OCI-LY3 (cell line): ENCODE results near the gene GABARAP.

ENCODE experiments used
- H2AFZ ChIP-seq: fragments of 200-600, 300-600 bp; shearing (Covaris generic); 2 replicates; pipeline ENCODE4 v1.6.0; 2014; ENCODE audit warnings: antibody characterized with exemption, low read depth, low read length
- H3K27ac ChIP-seq: fragments of 200-600, 300-600 bp; sonication (generic); 2 replicates; pipeline ENCODE4 v1.5.1; 2014; ENCODE audit warnings: mild to moderate bottlenecking, low read length, moderate library complexity, mixed read lengths
- H3K27me3 ChIP-seq: fragments of 200-600, 300-600 bp; sonication (generic); 2 replicates; pipeline ENCODE4 v1.6.1; 2014; ENCODE audit warnings: low read depth, low read length, mixed read lengths
- H3K36me3 ChIP-seq: fragments of 200-600, 300-600 bp; sonication (generic); replicated peaks from 2 replicates; pipeline ENCODE3; 2014; ENCODE audit warnings: low read depth, low read length, mixed read lengths
- H3K4me1 ChIP-seq: fragments of 300-600, 200-600 bp; sonication (generic); 2 replicates; pipeline ENCODE4 v1.6.1; 2014; ENCODE audit warnings: low read length, mixed read lengths
- H3K4me2 ChIP-seq: fragments of 200-600, 300-600 bp; sonication (generic); 2 replicates; pipeline ENCODE4 v1.6.1; 2014; ENCODE audit warnings: low read length, mixed read lengths
- H3K4me3 ChIP-seq: fragments of 300-600, 200-600 bp; sonication (generic); 2 replicates; pipeline ENCODE4 v1.5.1; 2014; ENCODE audit warnings: antibody characterized with exemption, mild to moderate bottlenecking, low read length, moderate library complexity
- H3K79me2 ChIP-seq: fragments of 300-600, 200-600 bp; shearing (Covaris generic); 2 replicates; pipeline ENCODE4 v1.6.1; 2014; ENCODE audit warnings: mild to moderate bottlenecking, low read length, mixed read lengths
- H3K9ac ChIP-seq: fragments of 300-600, 200-600 bp; shearing (Covaris generic); 2 replicates; pipeline ENCODE4 v1.6.0; 2014; ENCODE audit warnings: mild to moderate bottlenecking, low read length, moderate library complexity
- H3K9me3 ChIP-seq: fragments of 200-600, 300-600 bp; shearing (Covaris generic); 2 replicates; pipeline ENCODE4 v1.6.1; 2014; ENCODE audit warnings: low read length, mixed read lengths; ENCODE audit not compliant: insufficient read depth
- H4K20me1 ChIP-seq: fragments of 200-600, 300-600 bp; sonication (generic); 2 replicates; pipeline ENCODE4 v1.6.1; 2016; ENCODE audit warnings: low read length, mixed read lengths; ENCODE audit not compliant: insufficient read depth
- EZH2phosphoT487 ChIP-seq: fragments of 200-600 bp; shearing (Covaris generic); IDR thresholded peaks from 2 replicates; pipeline ENCODE4 v1.6.1; 2018; ENCODE audit warnings: antibody characterized with exemption, mixed run types, low read depth
- TF ChIP-seq, protein P1 (sequence below): fragments of 200-600, 300-600 bp; sonication (generic); IDR thresholded peaks from 2 replicates; pipeline ENCODE4 v1.5.1; 2014; ENCODE audit warnings: antibody characterized with exemption, low read length, low read depth

The GABARAP gene

DNA sequence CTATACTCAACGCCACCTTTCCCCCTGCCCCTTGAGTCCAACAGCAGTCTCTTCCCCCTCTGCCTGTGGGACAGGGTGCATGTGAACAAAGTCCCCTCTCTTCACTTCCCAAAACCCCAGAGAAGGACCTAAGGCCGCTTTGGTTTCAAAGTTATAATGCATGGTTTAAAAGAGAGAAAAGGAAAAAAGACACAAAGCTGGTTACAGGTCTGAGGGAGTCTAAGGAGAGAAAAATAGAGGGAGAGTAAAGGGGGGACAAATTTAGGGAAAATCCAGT is 1.1 kb upstream of the GABARAP start:
- H3K79me2 ChIP-seq: peaks cover 49% of the 10 kb centered on the region
- no peak overlapping the region for H2AFZ ChIP-seq
- H3K36me3 ChIP-seq: peaks cover 2% of the 10 kb centered on the region
- H3K9ac ChIP-seq: peak overlapping the region; percentile 89; the same call in 1 of the 2 replicates
- H4K20me1 ChIP-seq: no peaks in the 10 kb centered on the region
- peak overlapping the region; percentile 94 for H3K4me3 ChIP-seq
- H3K9me3 ChIP-seq: no peaks in the 10 kb centered on the region
- peak overlapping the region; percentile 96 for H3K4me2 ChIP-seq
- TF ChIP-seq, protein P1, sequence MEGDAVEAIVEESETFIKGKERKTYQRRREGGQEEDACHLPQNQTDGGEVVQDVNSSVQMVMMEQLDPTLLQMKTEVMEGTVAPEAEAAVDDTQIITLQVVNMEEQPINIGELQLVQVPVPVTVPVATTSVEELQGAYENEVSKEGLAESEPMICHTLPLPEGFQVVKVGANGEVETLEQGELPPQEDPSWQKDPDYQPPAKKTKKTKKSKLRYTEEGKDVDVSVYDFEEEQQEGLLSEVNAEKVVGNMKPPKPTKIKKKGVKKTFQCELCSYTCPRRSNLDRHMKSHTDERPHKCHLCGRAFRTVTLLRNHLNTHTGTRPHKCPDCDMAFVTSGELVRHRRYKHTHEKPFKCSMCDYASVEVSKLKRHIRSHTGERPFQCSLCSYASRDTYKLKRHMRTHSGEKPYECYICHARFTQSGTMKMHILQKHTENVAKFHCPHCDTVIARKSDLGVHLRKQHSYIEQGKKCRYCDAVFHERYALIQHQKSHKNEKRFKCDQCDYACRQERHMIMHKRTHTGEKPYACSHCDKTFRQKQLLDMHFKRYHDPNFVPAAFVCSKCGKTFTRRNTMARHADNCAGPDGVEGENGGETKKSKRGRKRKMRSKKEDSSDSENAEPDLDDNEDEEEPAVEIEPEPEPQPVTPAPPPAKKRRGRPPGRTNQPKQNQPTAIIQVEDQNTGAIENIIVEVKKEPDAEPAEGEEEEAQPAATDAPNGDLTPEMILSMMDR: no peak
- TF ChIP-seq EZH2phosphoT487: no peak
- H3K27me3 ChIP-seq: no peaks in the 10 kb centered on the region
- peaks cover 23% of the 10 kb centered on the region for H3K4me1 ChIP-seq
- peak overlapping the region; percentile 86; the same call in 1 of the 2 replicates for H3K27ac ChIP-seq

DNA sequence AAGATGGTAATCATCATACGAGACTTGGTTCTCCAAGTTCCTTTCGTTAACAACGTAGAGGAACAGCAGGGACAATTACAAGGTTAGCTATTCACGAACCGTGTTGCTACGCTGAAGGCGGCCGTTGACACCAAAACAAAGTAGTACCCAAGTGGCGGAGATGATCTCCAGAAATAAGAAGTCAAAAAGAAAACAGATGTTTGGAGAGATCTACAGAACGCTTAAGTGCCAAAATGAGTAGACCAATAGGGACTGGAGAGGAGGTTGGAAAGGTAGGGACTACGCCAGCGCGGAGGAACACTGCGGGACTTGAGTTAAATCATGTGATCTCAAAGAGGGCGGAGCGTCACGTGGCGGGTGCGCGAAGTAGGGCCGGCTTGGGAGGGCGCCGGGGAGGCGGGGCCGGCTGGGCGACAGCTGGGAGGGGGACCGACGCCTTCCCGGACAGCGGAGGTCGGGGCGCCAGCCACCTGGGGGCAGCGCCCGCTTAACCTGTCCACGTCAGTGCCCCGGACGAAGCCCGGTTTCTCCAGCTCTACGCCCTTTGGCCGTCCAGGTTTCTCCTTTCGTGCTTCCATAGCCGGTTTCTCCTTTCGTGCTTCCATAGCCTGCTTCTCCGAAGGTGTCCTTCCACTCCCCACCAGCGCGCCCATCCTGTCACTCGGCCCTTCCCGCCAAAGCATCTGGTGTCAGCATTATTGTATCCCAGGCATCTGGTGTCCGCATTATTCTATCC is 636 bp upstream of the GABARAP start:
- peak overlapping the region; percentile 86 for H3K27ac ChIP-seq

DNA sequence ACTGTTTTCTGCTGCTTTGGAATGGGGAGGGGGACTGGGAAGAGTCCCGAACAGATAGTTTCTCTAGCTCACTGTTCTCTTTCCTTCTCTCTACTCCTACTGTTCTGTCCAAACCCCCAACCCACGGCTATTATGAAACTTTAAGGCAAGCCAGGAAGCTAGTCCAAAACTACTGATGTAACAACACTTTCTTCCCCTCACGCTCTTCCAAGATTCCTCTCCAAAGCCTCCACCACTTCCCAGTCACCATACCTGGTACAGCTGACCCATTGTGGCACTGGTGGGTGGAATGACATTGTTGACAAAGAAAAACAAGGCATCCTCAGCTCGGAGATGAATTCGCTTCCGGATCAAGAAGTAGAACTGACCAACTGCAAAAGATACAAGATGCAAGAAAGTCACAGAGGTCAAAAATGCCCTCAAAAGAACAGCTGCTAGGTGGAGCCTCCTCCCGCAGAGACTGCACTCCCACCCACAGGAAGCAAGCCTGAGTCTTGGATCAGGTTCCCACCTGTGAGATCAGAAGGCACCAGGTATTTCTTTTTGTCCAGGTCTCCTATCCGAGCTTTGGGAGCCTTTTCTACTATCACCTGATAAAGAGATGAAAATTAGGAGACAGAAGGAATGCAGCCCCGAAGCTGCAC is 1.0 kb downstream of the GABARAP start:
- Histone ChIP-seq H3K79me2 (peaks cover 47% of the 10 kb centered on the region), H3K4me1 (peaks cover 31% of the 10 kb centered on the region), H3K9me3 (no peaks in the 10 kb centered on the region), H3K4me2 (peak overlapping the region; percentile 96), H4K20me1 (peaks cover 5% of the 10 kb centered on the region), H3K27ac (peak overlapping the region; percentile 86), H3K9ac (peak overlapping the region; percentile 89), H3K4me3 (peak overlapping the region; percentile 94), H3K27me3 (no peaks in the 10 kb centered on the region), H3K36me3 (peaks cover 7% of the 10 kb centered on the region), H2AFZ (no peak overlapping the region)
- no peak for TF ChIP-seq EZH2phosphoT487
- TF ChIP-seq, protein P1: no peak

More for the DNA sequence above, 636 bp upstream of the GABARAP start:
- peaks cover 2% of the 10 kb centered on the region for H3K36me3 ChIP-seq
- TF ChIP-seq, protein P1: no peak
- no peak for TF ChIP-seq EZH2phosphoT487
- no peaks in the 10 kb centered on the region for H3K9me3 ChIP-seq
- peak overlapping the region; percentile 93 for H2AFZ ChIP-seq
- peaks cover 47% of the 10 kb centered on the region for H3K79me2 ChIP-seq
- H3K27me3 ChIP-seq: no peaks in the 10 kb centered on the region
- H4K20me1 ChIP-seq: no peaks in the 10 kb centered on the region
- peak overlapping the region; percentile 96 for H3K4me2 ChIP-seq
- peak overlapping the region; percentile 89 for H3K9ac ChIP-seq
- H3K4me1 ChIP-seq: peaks cover 23% of the 10 kb centered on the region
- H3K4me3 ChIP-seq: peak overlapping the region; percentile 94

DNA sequence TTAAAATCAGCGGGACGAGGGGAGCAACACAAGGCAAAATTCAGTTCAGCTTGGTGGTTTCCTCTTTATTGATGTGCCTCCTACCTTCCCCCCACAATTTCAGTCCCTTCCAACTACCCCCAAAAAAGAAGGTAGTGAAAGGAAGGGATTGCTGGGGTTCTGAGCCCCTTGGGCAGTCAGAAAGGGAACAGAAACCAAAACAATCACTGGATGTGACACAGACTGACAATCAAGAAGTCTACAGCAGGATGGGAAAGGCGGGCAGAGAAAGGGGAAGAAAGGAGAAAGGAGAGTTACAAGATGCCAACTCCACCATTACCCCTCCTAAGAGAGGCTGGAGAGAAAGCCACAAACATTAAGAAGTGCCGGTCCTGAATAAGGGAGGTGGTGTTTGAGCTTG is 1.9 kb downstream of the GABARAP start:
- Histone ChIP-seq H3K9ac (peak overlapping the region; percentile 58), H3K4me3 (peak overlapping the region; percentile 94), H3K4me1 (peaks cover 31% of the 10 kb centered on the region), H2AFZ (no peak overlapping the region), H3K79me2 (peaks cover 48% of the 10 kb centered on the region), H3K27me3 (no peaks in the 10 kb centered on the region), H4K20me1 (peaks cover 5% of the 10 kb centered on the region), H3K27ac (peak overlapping the region; percentile 86), H3K9me3 (no peaks in the 10 kb centered on the region), H3K36me3 (peaks cover 13% of the 10 kb centered on the region), H3K4me2 (peak overlapping the region; percentile 96)
- TF ChIP-seq, protein P1: no peak
- no peak for TF ChIP-seq EZH2phosphoT487
